Smooth muscle cell (in vitro differentiated cells): ENCODE results near the gene CCDC152. TPM values are rescaled to one million over a fixed set of nuclear protein-coding genes. Genes with fewer than 3 reads are reported as not detected.

ENCODE experiments used
- DNase-seq: peaks from one replicate; lab custom pipeline; 2025; ENCODE audit not compliant: unreplicated experiment; lab: John Stamatoyannopoulos, UW
- H2AFZ ChIP-seq: fragments of 200-600 bp; sonication (generic); 2 replicates; pipeline ENCODE4 v1.6.0; 2016; ENCODE audit warnings: antibody characterized with exemption, low read depth, mild to moderate bottlenecking
- H3F3A ChIP-seq: fragments of 200-600 bp; sonication (generic); 2 replicates; pipeline ENCODE4 v1.6.0; 2017; ENCODE audit warnings: antibody characterized with exemption, low read depth
- H3K27ac ChIP-seq: fragments of 200-600 bp; sonication (generic); 2 replicates; pipeline ENCODE4 v1.5.1; 2016; ENCODE audit warnings: low read depth, mild to moderate bottlenecking
- H3K27me3 ChIP-seq: fragments of 200-600 bp; sonication (generic); 2 replicates; pipeline ENCODE4 v1.6.1; 2016; ENCODE audit warnings: low read depth, mild to moderate bottlenecking
- H3K36me3 ChIP-seq: fragments of 200-600 bp; sonication (generic); 2 replicates; pipeline ENCODE4 v1.5.1; 2016; ENCODE audit warnings: low read depth
- H3K4me1 ChIP-seq: fragments of 200-600 bp; sonication (generic); 2 replicates; pipeline ENCODE4 v1.5.1; 2016; ENCODE audit warnings: low read depth
- H3K4me2 ChIP-seq: fragments of 200-600 bp; sonication (generic); 2 replicates; pipeline ENCODE4 v1.6.0; 2016; ENCODE audit warnings: mild to moderate bottlenecking
- H3K4me3 ChIP-seq: fragments of 200-600 bp; sonication (generic); 2 replicates; pipeline ENCODE4 v1.5.1; 2016; ENCODE audit warnings: mild to moderate bottlenecking
- H3K79me2 ChIP-seq: fragments of 200-600 bp; sonication (generic); 2 replicates; pipeline ENCODE4 v1.6.0; 2016; ENCODE audit warnings: low read depth, mild to moderate bottlenecking
- H3K9ac ChIP-seq: fragments of 200-600 bp; sonication (generic); 2 replicates; pipeline ENCODE4 v1.6.0; 2016; ENCODE audit warnings: low read depth
- H3K9me3 ChIP-seq: fragments of 200-600 bp; sonication (generic); replicated peaks from 2 replicates; pipeline ENCODE4 v1.5.1; 2016; ENCODE audit warnings: low read depth
- H4K20me1 ChIP-seq: fragments of 200-600 bp; sonication (generic); 2 replicates; pipeline ENCODE4 v1.6.0; 2016; ENCODE audit warnings: low read depth
- CTCF ChIP-seq: fragments of 200-600 bp; sonication (generic); IDR thresholded peaks from 2 replicates; pipeline ENCODE4 v1.5.1; 2017; ENCODE audit warnings: borderline replicate concordance, mild to moderate bottlenecking, antibody characterized with exemption; ENCODE audit not compliant: insufficient read depth, poor library complexity, severe bottlenecking
- WGBS: methylation state at CpG from one replicate; pipeline ENCODE4 v1.1.7; 2016; ENCODE audit warnings: low lambda C conversion rate; 5-methylcytosine and 5-hydroxymethylcytosine counted together
- polyA plus RNA-seq: library from polyadenylated mRNA; unstranded; fragments of >200 nt; fragmentation: Nextera tagmentation; extraction: Ambion mirVana; gene quantifications from 2 replicates; pipeline ENCODE4 v1.2.1, GENCODE V29; 2016
- total RNA-seq: library from RNA; depleted of rRNA; stranded (reverse); fragments of >200 nt; gene quantifications from 2 replicates; pipeline ENCODE4 v1.2.3, GENCODE V29; 2014

The CCDC152 gene
- total and polyA plus RNA-seq, 2 experiments from 2014 or later = 1.4 to 1.6 TPM

GRCh38 chr5:42800748-42801330 is 44.2 kb downstream of the CCDC152 start:
- no peaks in the 10 kb centered on the region for H3K79me2 ChIP-seq
- no peak overlapping the region for H3K27ac ChIP-seq
- H3K9ac ChIP-seq = no peak overlapping the region
- no peaks in the 10 kb centered on the region for H3K4me1 ChIP-seq
- no peaks in the 10 kb centered on the region for H3K36me3 ChIP-seq
- no peak overlapping the region for H3K4me2 ChIP-seq
- no peaks in the 10 kb centered on the region for H4K20me1 ChIP-seq
- no peaks in the 10 kb centered on the region for H3K9me3 ChIP-seq
- 88% methylated on average over 8 of the region's 8 CpGs for WGBS
- no peaks in the 10 kb centered on the region for H3K27me3 ChIP-seq
- no peaks in the 10 kb centered on the region for H3F3A ChIP-seq
- no peak for TF ChIP-seq CTCF
- H2AFZ ChIP-seq = no peak overlapping the region
- no peak overlapping the region for H3K4me3 ChIP-seq
- no peak for DNase-seq

- no peaks in the 10 kb centered on the region for H3K27me3 ChIP-seq
These were observed 45.0 kb downstream of the CCDC152 start for GRCh38 chr5:42801516-42802166.

GRCh38 chr5:42804717-42805339 is 48.2 kb downstream of the CCDC152 start:
- no peak overlapping the region for H3K4me3 ChIP-seq
- no peaks in the 10 kb centered on the region for H3K79me2 ChIP-seq
- no peak overlapping the region for H3K9ac ChIP-seq
- no peaks in the 10 kb centered on the region for H3K9me3 ChIP-seq
- no peak for DNase-seq
- no peaks in the 10 kb centered on the region for H3K27me3 ChIP-seq
- TF ChIP-seq CTCF = no peak
- H3K4me2 ChIP-seq = no peak overlapping the region
- no peaks in the 10 kb centered on the region for H3F3A ChIP-seq
- H3K4me1 ChIP-seq = no peaks in the 10 kb centered on the region
- H4K20me1 ChIP-seq = no peaks in the 10 kb centered on the region
- no peaks in the 10 kb centered on the region for H3K36me3 ChIP-seq
- 94% methylated on average over 4 of the region's 4 CpGs for WGBS
- no peak overlapping the region for H3K27ac ChIP-seq
- no peak overlapping the region for H2AFZ ChIP-seq

More at GRCh38 chr5:42801516-42802166, 45.0 kb downstream of the CCDC152 start:
- no peak for TF ChIP-seq CTCF
- DNase-seq = no peak
- no peaks in the 10 kb centered on the region for H3K79me2 ChIP-seq
- 93% methylated on average over 6 of the region's 6 CpGs for WGBS
- H3K36me3 ChIP-seq = no peaks in the 10 kb centered on the region
- no peak overlapping the region for H2AFZ ChIP-seq
- H3K9ac ChIP-seq = no peak overlapping the region
- no peaks in the 10 kb centered on the region for H3K4me1 ChIP-seq
- no peaks in the 10 kb centered on the region for H4K20me1 ChIP-seq
- H3K4me3 ChIP-seq = no peak overlapping the region
- no peaks in the 10 kb centered on the region for H3K9me3 ChIP-seq
- H3F3A ChIP-seq = no peaks in the 10 kb centered on the region
- H3K27ac ChIP-seq = no peak overlapping the region
- H3K4me2 ChIP-seq = no peak overlapping the region
